A549 treated with GW870086 at 1 μM for 4 hours (cell line): ENCODE results near the gene C11orf52. TPM values are rescaled to one million over a fixed set of nuclear protein-coding genes. Genes with fewer than 3 reads are reported as not detected.

Source experiments
- total RNA-seq: library from RNA; stranded (reverse); fragments of 200-300 nt; extraction: Qiagen RNA extraction; gene quantifications from 5 replicates; pipeline ENCODE4 v1.2.3, GENCODE V29; 2022; ENCODE audit warnings: low read depth

Gene C11orf52
- not detected in 5 replicates for total RNA-seq

GRCh38 chr11:111918390-111919256 is at the start of gene C11orf52:
TSS of gene C11orf52 (plus strand) at chr11:111918913. CDS start at chr11:111918973, 60 bp downstream.

GRCh38 chr11:111870886-111871692 is 47.6 kb upstream of the C11orf52 start, which contains the start of gene ALG9:
TSS of gene ALG9 (minus strand) at chr11:111871581. CDS start at chr11:111871482, 99 bp downstream.

GRCh38 chr11:111878849-111879636 is 39.7 kb upstream of the C11orf52 start, which contains the start of the genes CFAP68 and FDXACB1:
TSS of gene CFAP68 (plus strand) at chr11:111879541. CDS start at chr11:111879561, 20 bp downstream.
TSS of gene FDXACB1 (minus strand) at chr11:111879165. CDS start at chr11:111879132, 33 bp downstream.

GRCh38 chr11:111911563-111912401 is 6.9 kb upstream of the C11orf52 start, which contains the start of gene CRYAB:
TSS of gene CRYAB (minus strand) at chr11:111911770. CDS start at chr11:111911724, 46 bp downstream.

GRCh38 chr11:111912535-111912934 is 6.2 kb upstream of the C11orf52 start, which contains the start of gene HSPB2:
TSS of gene HSPB2 (plus strand) at chr11:111912734. CDS start at chr11:111912830, 96 bp downstream.

Other genes starting within 250 kb of the C11orf52 start
- gene PPP2R1B, start 152.5 kb upstream of the C11orf52 start, total RNA-seq, result 14.9 to 18.9 TPM (median 17.0 TPM) in 5 replicates
- gene ALG9, start 47.3 kb upstream of the C11orf52 start, total RNA-seq, result 16.4 to 21.3 TPM (median 20.4 TPM) in 5 replicates
- 1.6 to 2.3 TPM (median 1.7 TPM) in 5 replicates for gene FDXACB1, start 39.7 kb upstream of the C11orf52 start, total RNA-seq
- 30.5 to 36.4 TPM (median 33.4 TPM) in 5 replicates for gene CFAP68, start 39.4 kb upstream of the C11orf52 start, total RNA-seq
- 10.4 to 25.3 TPM (median 14.6 TPM) in 5 replicates for gene CRYAB, start 7.1 kb upstream of the C11orf52 start, total RNA-seq
- 0.13 to 0.29 TPM in 2 of 5 replicates, not detected in the others for gene HSPB2, start 6.2 kb upstream of the C11orf52 start, total RNA-seq
- 8.1 to 10.9 TPM (median 10.0 TPM) in 5 replicates for gene DIXDC1, start 18.4 kb downstream of the C11orf52 start, total RNA-seq
- gene DLAT, start 106.5 kb downstream of the C11orf52 start, total RNA-seq, result 23.4 to 31.5 TPM (median 29.7 TPM) in 5 replicates
- gene PIH1D2, start 155.1 kb downstream of the C11orf52 start, total RNA-seq, result 0.99 to 1.5 TPM (median 1.1 TPM) in 5 replicates
- 13.0 to 15.5 TPM (median 13.7 TPM) in 5 replicates for gene NKAPD1, start 155.4 kb downstream of the C11orf52 start, total RNA-seq
- 69.6 to 84.5 TPM (median 70.2 TPM) in 5 replicates for gene TIMM8B, start 167.8 kb downstream of the C11orf52 start, total RNA-seq
- 65.9 to 85.7 TPM (median 72.4 TPM) in 5 replicates for gene SDHD, start 168.0 kb downstream of the C11orf52 start, total RNA-seq
- gene IL18, start 245.2 kb downstream of the C11orf52 start, total RNA-seq, result 92.0 to 107 TPM (median 99.7 TPM) in 5 replicates
- gene TEX12, start 248.5 kb downstream of the C11orf52 start, total RNA-seq, result 0.17 TPM in 1 of 5 replicates, not detected in the others